Fibroblast of skin of right biceps (primary cell): Measurements from ENCODE around the gene MRPL9.
"Not testable (repeated sequence)": the region's sequence is repeated elsewhere in the genome, so short reads cannot be mapped to it uniquely, and the experiment has no call there.

Experiments
- DNase-seq: peaks from one replicate; pipeline ENCODE4 v3.0.0-alpha.2; 2013

MRPL9 gene

DNA sequence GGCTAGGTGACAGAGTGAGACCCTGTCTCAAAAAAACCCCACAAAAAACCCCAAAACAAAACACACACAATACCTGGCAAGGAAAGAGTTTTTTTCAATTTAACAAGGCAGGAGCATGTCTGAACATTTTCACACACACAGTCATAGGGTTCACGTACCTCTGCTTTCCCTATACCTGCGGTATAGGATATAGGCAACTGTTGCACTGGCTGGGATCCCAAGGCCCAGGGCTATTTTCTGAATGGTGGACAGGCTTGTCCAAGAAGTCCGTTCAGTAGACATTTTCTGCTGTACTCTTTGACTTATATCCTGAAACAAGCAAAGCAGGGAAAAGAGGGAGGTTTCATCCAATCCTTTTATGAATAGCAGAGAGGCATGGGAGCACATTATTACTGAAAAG, 19.4 kb upstream of the MRPL9 start:
- DNase-seq: no peak

DNA sequence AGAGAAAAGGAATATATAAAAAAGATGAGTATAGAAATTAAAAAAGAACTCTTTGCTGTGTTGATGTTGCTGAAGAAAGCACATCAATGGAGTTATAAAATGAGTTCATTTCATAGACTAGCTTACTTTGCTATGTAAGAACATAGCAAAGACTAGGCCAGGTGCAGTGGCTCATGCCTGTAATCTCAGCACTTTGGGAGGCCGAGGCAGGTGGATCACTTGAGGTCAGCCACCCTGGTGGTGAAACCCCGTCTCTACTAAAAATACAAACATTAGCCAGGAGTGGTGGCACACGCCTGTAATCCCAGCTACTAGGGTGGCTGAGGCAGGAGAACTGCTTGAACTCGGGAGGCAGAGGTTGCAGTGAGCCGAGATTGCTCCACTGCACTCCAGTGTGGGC, 18.7 kb upstream of the MRPL9 start:
- DNase-seq: not testable (repeated sequence)

DNA sequence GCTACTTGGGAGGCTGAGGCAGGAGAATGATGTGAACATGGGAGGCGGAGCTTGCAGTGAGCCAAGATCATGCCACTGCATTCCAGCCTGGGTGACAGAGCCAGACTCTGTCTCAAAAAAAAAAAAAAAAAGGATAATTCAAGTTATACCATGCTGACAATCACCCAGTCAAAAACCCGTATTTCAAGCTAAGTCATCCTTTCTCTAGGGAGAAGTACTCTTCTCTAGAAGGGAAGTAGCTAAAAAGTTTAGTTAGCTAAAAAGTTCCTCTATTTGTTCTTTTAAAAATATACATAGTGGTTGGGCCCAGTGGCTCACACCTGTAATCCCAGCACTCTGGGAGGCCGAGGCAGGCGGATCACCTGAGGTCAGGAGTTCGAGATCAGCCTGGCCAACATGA, 17.4 kb upstream of the MRPL9 start:
- not testable (repeated sequence) for DNase-seq

DNA sequence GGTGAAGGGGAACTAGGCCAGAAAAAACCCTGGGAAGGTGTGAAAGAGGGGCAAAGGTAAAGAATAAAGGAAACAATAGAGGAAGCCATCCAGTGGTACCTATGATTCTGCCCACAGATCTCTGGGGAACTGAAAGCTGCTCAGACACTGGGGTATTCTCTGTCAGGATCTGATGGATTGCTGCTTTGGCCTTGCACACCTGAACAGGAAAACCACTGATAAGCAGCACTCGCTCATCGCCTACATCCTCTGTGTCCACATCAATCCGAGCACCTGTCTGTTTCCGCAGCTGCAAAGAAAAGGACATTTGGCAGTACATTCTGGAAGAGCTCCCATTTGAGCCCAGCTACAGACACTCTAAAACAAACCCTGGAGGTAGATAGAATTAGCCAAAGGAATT, 16.6 kb upstream of the MRPL9 start:
- DNase-seq: no peak

DNA sequence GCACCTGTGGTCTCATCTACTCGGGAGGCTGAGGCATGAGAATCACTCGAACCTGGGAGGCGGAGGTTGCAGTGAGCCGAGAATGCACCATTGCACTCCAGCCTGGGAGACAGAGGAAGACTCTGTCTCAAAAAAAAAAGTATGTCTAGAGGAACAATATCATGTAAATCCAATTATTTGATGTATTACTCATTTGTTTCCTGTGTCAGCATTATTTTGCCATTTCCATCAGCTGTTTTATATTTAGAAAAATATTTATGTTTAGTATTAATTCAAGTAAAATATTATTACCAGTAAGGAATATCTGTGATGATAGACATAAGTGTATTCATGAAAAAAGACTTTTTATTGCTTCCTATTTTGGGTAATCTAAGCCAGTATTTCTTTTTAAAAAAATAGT, 14.0 kb upstream of the MRPL9 start:
- DNase-seq: no peak

DNA sequence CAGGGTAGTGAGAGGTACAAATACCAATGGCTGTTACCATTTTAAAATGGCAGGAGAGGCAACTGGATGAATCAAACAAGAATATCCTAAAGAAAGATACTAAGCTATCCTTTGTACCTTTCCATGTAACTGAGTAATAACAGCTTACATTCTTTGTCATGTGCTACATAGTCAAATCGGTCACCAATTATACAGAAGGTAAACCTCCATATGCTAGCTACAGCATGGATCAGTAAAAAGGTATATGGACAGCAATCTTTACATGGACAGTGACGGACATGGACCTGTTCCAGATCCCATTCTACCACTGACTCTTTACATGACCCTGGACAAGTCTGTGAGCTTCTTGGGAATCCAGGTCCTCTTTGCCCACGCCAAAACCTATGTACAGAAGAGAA, 13.4 kb upstream of the MRPL9 start:
- DNase-seq: no peak

DNA sequence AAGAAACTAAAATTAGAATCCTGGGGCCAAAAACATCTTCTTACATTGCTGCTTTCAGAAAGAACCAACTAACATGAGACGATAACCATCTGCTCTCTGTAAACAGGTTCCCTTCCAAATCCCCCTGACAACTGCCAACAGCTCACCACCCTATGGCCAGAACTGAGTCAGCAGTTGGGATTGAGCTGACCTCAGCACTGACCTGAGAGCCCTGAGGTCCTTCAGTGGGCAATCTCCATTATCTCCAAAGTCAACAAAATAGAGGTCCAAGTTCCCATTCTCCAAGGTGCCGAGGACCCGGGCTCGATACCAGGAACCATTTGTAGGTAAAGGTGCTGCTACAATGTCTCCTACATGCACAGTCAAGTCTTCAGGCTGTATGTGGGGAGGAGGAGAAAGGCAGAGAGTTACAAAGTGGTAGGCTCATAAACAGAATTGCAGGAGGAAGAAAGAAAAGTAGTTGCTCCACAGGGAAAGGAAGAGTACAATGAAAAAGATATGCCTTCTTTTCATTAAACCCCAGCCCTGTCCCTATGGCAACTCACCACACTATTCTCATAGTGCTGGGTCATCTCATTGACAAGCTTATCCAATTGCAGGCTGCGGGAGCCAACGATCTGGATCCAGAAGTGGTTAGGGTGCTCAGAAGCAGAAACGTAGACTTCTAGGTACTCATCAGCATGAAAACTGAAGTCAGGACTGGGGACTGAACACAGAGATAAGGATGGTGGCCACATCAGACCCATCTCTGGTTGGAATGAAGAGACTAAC, 12.8 kb upstream of the MRPL9 start:
- DNase-seq: no peak

DNA sequence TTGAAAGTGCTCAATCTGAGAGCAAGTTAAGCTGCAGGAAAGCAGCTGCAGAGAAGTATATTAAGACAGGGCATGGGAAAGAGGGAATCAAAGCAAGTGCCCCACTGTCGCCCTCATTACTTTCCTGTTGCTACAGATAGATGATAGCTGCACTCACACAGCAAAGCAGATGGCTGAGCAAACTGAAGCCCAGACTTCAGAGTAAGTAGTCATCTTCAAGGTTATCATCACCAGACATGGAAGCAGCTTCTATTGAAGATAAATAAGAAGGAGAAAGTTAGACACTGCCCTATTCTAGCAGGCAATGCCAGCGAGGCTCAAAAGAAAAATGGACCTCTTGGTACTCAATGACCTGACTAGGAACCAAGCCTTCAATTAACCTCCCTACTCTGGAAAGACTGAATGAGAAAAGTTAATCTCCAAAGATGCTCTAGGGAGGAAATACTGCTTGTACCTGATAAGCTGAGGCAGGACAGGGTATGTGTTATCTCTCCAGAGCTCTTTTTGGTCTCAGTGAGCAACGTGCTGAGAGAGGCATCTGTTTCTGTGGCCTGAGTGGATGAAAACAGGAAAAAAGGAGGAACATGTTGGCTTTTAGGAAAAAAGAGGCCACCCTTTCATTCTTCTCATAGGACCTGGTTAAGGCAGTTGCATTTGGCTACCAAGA, 11.1 kb upstream of the MRPL9 start:
- no peak for DNase-seq

DNA sequence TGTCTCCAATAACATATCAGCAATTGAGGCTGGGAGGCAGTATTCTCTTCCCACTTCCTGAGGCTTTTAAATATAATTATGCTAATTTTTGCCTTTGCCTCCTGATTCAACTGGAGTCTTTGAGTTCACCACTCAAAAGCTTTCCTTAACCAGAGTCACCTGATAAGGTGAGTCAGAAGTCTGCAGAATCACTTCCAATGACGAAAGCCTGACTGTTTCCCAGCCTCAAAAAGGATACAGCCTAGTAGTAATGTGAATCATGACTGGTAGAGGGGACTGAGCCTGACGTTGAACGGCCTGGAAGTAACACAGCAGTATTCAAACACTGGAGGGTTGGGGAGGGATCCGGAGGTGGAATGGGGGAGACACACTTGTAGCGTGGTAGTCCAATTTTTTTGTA, 10.4 kb upstream of the MRPL9 start:
- no peak for DNase-seq

DNA sequence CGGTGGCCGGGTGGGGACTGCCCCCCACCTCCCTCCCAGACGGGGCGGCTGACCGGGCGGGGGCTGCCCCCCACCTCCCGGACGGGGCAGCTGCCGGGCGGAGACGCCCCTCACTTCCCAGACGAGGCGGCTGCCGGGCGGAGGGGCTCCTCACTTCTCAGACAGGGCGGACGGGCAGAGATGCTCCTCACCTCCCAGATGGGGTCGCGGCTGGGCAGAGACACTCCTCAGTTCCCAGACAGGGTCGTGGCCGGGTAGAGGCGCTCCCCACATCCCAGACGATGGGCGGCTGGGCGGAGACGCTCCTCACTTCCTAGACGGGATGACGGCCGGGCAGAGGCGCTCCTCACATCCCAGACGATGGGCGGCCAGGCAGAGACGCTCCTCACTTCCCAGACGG, 6.0 kb upstream of the MRPL9 start:
- not testable (repeated sequence) for DNase-seq

DNA sequence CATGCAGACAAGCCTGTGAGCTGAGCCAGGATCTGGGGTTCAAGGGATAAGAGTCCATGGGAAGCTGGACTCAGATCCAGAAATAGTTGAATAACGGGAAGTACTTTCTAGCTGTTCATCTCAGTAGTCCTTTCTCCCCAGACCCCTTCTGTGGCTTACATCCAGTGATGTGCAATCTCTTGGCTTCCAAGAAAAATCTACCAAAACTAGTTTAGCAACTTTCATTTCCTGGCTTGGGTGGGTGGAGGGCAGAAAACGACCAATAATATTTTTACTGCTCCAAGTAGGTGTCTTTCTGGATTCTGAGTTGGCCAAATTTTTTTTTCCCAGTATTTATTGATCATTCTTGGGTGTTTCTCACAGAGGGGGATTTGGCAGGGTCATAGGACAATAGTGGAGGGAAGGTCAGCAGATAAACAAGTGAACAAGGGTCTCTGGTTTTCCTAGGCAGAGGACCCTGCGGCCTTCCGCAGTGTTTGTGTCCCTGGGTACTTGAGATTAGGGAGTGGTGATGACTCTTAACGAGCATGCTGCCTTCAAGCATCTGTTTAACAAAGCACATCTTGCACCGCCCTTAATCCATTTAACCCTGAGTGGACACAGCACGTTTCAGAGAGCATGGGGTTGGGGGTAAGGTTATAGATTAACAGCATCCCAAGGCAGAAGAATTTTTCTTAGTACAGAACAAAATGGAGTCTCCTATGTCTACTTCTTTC, 5.2 kb upstream of the MRPL9 start:
- DNase-seq: not testable (repeated sequence)

DNA sequence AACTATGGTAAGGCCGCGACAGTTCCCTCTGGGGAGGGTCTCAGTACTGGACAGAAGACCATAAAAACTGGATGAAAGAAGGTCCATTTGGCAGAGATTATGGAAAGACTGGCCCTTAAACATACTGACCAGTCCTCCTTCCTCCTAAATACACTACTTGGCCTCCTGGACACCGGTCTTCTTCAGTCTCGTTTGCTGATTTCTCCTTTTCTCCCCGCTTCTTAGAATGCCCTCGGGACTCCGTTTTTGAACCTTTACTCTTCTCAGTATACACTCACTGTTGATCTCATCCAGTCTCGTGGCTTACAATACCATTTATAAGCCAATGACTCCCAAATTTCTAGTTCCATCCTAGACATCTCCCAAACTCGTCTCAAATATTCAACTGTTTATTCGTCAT, 694 bp upstream of the MRPL9 start:
- DNase-seq: no peak

DNA sequence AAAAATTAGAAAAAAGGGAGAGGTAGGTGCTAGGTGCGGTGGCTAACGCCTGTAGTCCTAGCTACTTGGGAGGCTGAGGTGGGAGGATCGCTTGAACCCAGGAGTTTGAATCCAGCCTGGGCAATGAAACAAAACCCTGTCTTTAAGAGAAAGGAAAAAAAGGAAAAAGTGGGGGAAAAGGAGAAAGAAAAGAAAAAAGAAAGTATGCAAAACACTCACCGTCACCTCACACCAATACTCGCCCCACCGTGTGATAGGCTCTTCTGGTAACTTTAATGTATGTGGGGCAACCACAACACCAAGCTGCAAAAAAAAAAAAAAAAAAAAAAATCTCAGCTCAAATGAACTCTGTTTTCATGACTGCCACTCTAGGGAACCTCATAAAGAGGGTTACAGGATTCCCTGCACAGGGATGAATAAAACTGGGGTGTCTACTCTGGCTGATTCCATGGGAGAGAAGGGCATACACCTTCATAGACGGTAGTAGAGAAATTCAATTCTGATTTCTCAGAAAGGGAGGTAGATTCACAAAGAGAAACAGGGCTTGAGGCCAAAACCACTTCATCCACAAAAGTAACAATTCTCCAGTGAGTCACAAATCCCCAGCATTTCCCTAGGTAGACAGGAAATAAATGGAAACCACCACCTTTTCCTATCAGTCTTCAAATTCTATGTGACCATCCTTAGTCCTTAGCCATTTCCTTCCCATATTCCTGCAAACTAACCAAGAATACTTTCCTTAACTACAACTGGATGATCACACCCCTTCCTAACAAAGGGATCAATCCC, 2.5 kb downstream of the MRPL9 start:
- DNase-seq: no peak

DNA sequence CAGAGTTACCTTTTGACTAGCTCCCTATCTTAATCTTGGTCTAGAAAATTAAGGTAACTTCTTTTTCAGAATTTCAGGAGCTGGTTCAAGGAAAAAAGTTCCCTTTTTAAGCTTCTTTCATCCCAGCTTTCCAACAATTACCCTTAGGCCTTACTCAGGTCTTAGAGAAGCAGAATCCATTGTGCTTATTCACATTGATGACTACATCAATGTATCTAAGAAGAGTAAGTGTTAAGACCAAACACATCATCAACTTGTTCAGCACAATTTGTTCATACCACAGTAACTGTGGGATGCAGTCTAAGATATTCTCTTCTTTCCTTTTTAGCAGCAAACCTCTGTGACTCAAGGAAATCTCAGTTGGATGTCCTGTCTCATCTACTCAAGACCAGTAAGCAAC, 4.1 kb downstream of the MRPL9 start:
- no peak for DNase-seq

DNA sequence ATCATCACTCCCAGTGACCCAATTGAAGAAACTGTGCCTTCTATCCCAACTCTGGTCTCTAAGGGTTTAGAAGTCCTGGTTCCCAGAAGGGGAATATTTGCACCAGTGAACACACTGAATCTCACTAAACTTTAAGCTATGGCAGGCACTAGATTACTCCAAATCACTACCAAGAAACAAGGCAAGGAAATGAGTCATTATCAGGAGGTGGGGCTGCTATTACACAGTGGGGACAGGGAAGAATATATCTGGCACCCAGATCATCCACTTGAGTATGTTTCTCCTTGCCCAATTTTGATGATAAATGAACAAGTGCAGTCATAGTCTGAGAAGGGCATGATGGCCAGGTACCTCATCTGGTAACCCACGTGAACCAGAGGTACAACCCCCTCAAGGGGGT, 7.0 kb downstream of the MRPL9 start:
- peak; percentile 19 for DNase-seq

DNA sequence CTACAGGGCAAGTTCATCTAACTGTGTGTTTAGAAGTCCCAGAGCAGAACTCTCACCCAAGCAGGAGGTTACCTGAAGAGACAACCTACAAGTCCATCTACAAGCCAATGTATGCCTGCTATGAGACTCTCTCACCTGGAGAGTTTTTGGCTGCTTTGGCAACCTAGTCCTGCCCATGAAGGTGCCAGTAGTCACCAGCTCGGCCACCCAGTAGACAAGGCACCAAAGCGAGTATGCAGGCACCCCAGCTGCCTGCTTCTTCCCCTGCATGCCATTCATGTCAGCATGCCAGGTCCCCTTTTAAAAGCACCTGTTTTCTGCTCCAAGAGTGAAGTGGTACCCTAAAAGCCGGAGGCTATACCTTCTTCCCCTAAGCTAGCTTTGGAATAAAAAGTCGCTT, 21.8 kb downstream of the MRPL9 start:
- no peak for DNase-seq

DNA sequence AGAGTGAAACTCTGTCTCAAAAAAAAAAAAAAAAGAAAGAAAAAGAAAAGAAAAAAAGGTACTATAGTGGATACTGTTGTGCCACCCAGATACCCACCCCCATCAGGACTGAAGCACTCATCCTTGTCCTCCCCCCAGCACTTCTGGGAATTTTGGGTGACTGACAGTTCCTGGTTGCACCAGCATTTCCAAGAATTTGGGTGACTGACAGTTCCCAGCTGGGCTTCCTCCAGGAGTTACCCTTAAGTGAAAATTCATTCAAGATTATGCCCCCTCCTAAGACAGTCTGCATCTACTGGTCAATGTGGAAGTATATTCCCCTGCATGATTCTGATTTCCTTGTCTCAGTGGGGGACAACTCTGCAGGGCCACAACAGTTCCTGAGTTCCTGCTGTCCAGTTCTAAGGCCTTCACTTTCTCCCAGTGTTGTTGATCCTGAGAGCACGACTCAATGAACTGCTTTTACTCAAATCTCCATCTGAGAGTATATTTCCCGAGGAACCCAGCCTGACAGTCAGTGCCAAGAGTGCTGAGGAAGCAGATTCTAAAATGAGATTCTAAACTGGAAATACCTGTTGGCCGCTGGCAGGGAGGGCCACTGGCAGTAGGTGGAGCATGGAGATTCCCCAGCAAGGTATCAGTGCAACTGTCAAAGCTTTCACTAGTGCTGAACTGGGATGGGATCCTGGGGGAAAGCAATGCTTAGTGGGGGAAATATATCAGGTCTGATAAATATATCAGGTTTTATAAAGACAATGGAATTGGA, 23.5 kb downstream of the MRPL9 start:
- no peak for DNase-seq

DNA sequence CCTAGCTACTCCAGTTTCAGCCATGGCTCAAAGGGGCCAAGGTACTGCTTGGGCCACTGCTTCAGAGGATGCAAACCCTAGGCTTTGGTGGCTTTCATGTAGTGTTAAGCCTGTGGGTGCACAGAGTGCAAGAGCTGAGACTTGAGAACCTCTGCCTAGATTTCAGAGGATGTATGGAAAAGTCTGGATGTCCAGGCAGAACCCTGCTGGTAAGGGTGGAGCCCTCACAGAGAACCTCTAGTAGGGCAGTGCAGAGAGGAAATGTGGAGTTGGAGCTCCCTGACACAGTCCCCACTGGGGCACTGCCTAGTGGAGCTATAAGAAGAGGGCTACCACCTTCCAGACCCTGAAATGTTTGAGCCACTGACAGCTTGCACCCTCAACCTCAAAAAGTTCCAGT, 25.8 kb downstream of the MRPL9 start:
- DNase-seq: no peak

DNA sequence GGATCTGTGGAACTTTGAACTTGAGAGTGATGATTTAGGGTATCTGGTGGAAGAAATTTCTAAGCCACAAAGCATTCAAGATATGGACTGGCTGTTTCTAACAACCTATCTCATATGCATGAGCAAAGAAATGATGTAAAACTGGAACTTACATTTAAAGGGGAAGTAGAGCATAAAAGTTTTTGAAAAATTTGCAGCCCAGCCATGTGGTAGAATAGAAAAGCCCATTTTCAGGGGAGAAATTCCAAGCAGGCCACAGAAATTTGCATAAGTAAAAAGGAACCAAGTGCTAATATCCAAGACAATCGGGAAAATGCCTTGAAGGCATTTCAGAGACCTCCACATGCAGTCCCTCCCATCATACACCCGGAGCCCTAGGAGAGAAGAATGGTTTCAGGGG, 26.3 kb downstream of the MRPL9 start:
- DNase-seq: no peak

DNA sequence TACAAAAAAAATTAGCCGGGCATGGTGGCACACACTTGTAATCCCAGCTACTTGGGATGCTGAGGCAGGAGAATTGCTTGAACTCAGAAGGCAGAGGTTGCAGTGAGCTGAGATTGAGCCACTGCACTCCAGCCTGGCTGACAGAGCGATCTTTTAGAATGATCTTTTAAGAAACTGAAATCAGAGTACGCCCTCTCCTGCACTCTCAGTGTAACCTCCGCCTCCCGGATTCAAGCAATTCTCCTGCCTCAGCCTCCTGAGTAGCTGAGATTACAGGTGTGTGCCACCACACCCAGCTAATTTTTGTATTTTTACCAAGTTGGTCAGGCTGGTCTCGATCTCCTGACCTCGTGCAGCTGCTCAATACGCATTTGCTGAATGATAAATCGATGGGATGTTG, 29.3 kb downstream of the MRPL9 start:
- not testable (repeated sequence) for DNase-seq

DNA sequence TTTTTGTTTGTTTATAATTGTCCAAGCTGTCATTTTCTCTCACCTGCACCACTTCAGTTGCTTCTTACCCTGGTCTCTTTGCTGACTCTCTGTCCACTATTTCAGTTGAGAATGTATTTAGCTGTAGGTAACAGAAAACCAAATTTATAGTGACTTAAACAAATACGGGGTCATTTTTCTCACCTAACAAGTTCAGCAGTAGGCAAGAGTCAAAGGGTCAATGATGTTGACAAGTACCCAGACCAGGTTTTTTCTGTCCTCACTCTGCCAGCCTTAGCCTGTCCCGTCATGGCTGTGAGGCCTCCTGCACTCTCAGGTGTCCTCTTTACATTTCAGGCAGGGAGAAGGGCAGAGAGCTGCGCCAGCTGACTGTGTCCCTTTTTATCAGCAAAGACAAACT, 30.2 kb downstream of the MRPL9 start:
- DNase-seq: no peak

DNA sequence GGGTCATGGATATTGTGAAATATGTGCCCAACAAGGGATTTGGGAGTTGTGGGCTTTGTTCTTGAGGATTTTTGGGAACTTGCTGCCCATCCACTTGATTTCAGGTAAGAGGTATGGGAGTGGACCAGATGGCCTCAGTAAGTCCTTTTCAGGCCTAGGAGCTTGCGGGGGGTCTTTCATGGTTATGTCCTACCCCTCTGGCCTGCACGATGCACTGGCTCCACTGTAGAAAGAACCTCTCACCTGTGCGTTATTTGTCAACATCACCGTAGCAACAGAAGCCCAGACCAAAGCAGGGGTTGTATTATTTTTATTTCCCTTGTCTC, 33.4 kb downstream of the MRPL9 start:
- DNase-seq: no peak
